ENCODE results near the gene AFAP1. TPM values are rescaled to one million over a fixed set of nuclear protein-coding genes. Genes with fewer than 3 reads are reported as not detected.

AFAP1 gene
- total and polyA plus RNA-seq, 2 of the 8 experiments (the other 6 are each of a cell fraction or from before 2014, with no cell fraction given), result 3.6 to 18.2 TPM

- Histone ChIP-seq H2AFZ (ENCODE audit: low read length) (no peak overlapping the region), H3K9ac (replicated peaks in 1 of 4; ENCODE audit: extremely low read depth in 1 of 4, low read depth in 3 of 4, low read length in 3 of 4) (no peak overlapping the region), H2BK120ac (replicated peaks; ENCODE audit: low read depth, low read length) (no peak overlapping the region), H3K4me2 (ENCODE audit: insufficient read depth in 1 of 2, low read depth in 2 of 2, low read length in 2 of 2) (no peak overlapping the region), H3K27ac (ENCODE audit: low read depth, low read length) (no peak overlapping the region), H3K23ac (ENCODE audit: insufficient read length) (no peak overlapping the region), H3K18ac (ENCODE audit: extremely low read depth, low read length) (no peak overlapping the region), H3K9me3 (ENCODE audit: insufficient read depth in 2 of 2, low read depth in 1 of 2, low read length in 1 of 2) (no peaks in the 10 kb centered on the region), H4K20me1 (replicated peaks in 1 of 2; ENCODE audit: control insufficient read depth in 1 of 2, insufficient read depth in 2 of 2, low read length in 2 of 2) (peaks cover 0 to 2% of the 10 kb centered on the region in 2 experiments), H2BK20ac (ENCODE audit: low read length) (no peak overlapping the region), H4K8ac (ENCODE audit: extremely low read depth, insufficient read depth, low read length) (no peak overlapping the region), H4K5ac (ENCODE audit: insufficient read length, low read depth, low read length) (no peak overlapping the region), H3K4me3 (ENCODE audit: extremely low read depth in 1 of 4, insufficient read depth in 2 of 4, low read depth in 3 of 4, low read length in 4 of 4) (no peak overlapping the region), H4K91ac (replicated peaks; ENCODE audit: insufficient read length, low read length) (no peak overlapping the region), H3K4ac (replicated peaks; ENCODE audit: insufficient read length, low read depth, low read length) (no peak overlapping the region), H3K4me1 (replicated peaks in 1 of 4; ENCODE audit: control insufficient read depth in 3 of 4, insufficient read depth in 4 of 4, low read length in 3 of 4) (peaks cover 6 to 12% (median 10%) of the 10 kb centered on the region in 4 experiments; a peak in 6 of 7 replicates), H3K14ac (ENCODE audit: insufficient read length) (no peak overlapping the region), H3K36me3 (ENCODE audit: control insufficient read depth in 2 of 4, insufficient read depth in 4 of 4, low read length in 3 of 4) (no peaks in the 10 kb centered on the region), H2BK12ac (ENCODE audit: low read depth, low read length) (no peak overlapping the region), H2AK5ac (ENCODE audit: low read depth, low read length) (no peak overlapping the region), H3K23me2 (ENCODE audit: low read depth, low read length) (no peaks in the 10 kb centered on the region), H3K27me3 (replicated peaks in 1 of 4; ENCODE audit: control insufficient read depth in 3 of 4, extremely low read depth in 1 of 4, insufficient read depth in 3 of 4, low read length in 3 of 4) (no peaks in the 10 kb centered on the region), H2BK5ac (ENCODE audit: low read depth, low read length) (no peak overlapping the region; the same call in 1 of the 2 replicates), H2BK15ac (ENCODE audit: low read length) (no peak overlapping the region), H3K79me2 (ENCODE audit: control insufficient read depth in 1 of 2, insufficient read depth in 2 of 2, low read length in 2 of 2) (peaks cover 4 to 71% of the 10 kb centered on the region in 2 experiments; a peak in 3 of 4 replicates), H3K79me1 (ENCODE audit: low read depth, low read length) (peaks cover 3% of the 10 kb centered on the region), H3K56ac (replicated peaks; ENCODE audit: insufficient read length, low read depth, low read length) (no peak overlapping the region)
- no peak for DNase-seq (ENCODE audit: low read depth in 1 of 2, low spot score in 2 of 2)
- FAIRE-seq, result no peak
- ChIA-PET POLR2A (ENCODE audit: partially characterized antibody) (interaction anchor here (0.6 to 1.4 kb wide), 4 partner anchors 9 to 49 kb away, joined by 3 to 5 read pairs (median 4); partner anchors contain the start of gene AFAP1), CTCF (ENCODE audit: partially characterized antibody) (interaction anchor here (0.7 to 5.5 kb wide), 14 partner anchors 10 to 165 kb away, joined by 3 to 34 read pairs (median 4); no protein-coding TSS in a partner anchor)
- 85% methylated on average over 7 of the region's 7 CpGs; no CpG with 5 or more reads in 1 of the 2 experiments for WGBS, 2 experiments (ENCODE audit: extremely low coverage in 1 of 2, insufficient coverage in 1 of 2, insufficient read length in 1 of 2, insufficient replicate concordance in 2 of 2, low coverage in 1 of 2, low lambda C conversion rate in 2 of 2, missing lambda C conversion rate in 1 of 2)
Measured at GRCh38 chr4:7926822-7927221, 12.8 kb downstream of the AFAP1 start.

Measured in H1 (cell line).